ENCODE data around the gene CNTNAP2.

DNA sequence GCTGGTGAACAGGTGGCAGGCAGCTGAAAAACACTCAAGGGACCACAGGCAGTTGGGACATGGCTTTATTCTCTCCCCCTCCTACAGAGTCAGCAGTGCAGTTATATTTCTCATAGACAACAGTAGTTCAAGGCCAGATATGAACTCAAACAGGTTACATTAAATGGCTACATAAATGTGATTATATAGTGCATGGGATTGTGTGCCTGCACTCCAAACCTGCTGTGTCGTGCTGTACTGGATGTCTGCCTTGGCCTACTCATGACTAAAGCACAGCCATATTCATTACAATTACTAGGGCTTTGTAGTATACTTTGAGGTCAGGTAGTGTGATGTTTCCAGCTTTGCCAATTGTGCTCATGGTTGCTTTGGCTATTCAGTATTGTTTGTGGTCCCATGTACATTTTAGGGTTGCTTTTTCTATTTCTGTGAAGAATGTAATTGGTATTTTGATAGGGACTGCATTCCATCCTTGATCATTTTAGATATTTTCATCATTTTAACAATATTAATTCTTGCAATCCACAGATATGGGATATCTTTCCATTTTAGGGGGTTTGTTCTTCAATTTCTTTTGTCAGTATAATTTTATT lies 393.6 kb downstream of the CNTNAP2 start:
- TF ChIP-seq, protein P1, sequence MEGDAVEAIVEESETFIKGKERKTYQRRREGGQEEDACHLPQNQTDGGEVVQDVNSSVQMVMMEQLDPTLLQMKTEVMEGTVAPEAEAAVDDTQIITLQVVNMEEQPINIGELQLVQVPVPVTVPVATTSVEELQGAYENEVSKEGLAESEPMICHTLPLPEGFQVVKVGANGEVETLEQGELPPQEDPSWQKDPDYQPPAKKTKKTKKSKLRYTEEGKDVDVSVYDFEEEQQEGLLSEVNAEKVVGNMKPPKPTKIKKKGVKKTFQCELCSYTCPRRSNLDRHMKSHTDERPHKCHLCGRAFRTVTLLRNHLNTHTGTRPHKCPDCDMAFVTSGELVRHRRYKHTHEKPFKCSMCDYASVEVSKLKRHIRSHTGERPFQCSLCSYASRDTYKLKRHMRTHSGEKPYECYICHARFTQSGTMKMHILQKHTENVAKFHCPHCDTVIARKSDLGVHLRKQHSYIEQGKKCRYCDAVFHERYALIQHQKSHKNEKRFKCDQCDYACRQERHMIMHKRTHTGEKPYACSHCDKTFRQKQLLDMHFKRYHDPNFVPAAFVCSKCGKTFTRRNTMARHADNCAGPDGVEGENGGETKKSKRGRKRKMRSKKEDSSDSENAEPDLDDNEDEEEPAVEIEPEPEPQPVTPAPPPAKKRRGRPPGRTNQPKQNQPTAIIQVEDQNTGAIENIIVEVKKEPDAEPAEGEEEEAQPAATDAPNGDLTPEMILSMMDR (IDR thresholded peaks at IDR 0.05) = no peak
- no peak for TF ChIP-seq POLR2A (IDR thresholded peaks at IDR 0.05)
